Breast epithelium (tissue), 3 donors: Measurements from ENCODE around the gene LUZP1.

Experiments used
- CTCF ChIP-seq, 3 donors: fragments of 450-650 bp; IDR thresholded peaks; one replicate each; pipeline ENCODE4 v1.5.1; 2016 to 2017; ENCODE audit warnings: antibody characterized with exemption in 3 of 3, mild to moderate bottlenecking in 3 of 3, moderate library complexity in 3 of 3
- POLR2A ChIP-seq: fragments of 450-650 bp; IDR thresholded peaks from one replicate; pipeline ENCODE4 v1.6.1; 2016; ENCODE audit warnings: antibody characterized with exemption, mild to moderate bottlenecking, moderate library complexity
- POLR2AphosphoS5 ChIP-seq, 3 donors: sonication (generic); formaldehyde crosslinking; IDR thresholded peaks; one replicate each; pipeline ENCODE4 v1.6.1; 2017; ENCODE audit warnings: antibody characterized with exemption in 3 of 3

GRCh38 chr1:23196627-23197328 is 28.1 kb upstream of the LUZP1 start:
- TF ChIP-seq POLR2A (no peak), POLR2AphosphoS5 (IDR thresholded peaks at IDR 0.05) (no peak), CTCF (IDR thresholded peaks at IDR 0.05) (no peak)
